ENCODE measurements around the gene ANTXR1. TPM values are rescaled to one million over a fixed set of nuclear protein-coding genes. Genes with fewer than 3 reads are reported as not detected.

ANTXR1 gene
- total RNA-seq, 1 experiment from 2014 or later = 25.7 TPM

GRCh38 chr2:69204654-69205053 lies 191.7 kb downstream of the ANTXR1 start:
- ATAC-seq (no peak), DNase-seq (ENCODE audit: low read depth, low spot score) (no peak)
- intact Hi-C loops (cut with micrococcal nuclease) = no loop called here
- no peak overlapping the region for H3K4me2 ChIP-seq (ENCODE audit: low read length)
- H3K4me1 ChIP-seq (ENCODE audit: control insufficient read depth in 1 of 2, insufficient read depth in 2 of 2, low read length in 2 of 2) = no peaks in the 10 kb centered on the region
- H3K9me3 ChIP-seq (ENCODE audit: control insufficient read depth in 1 of 2, insufficient read depth in 1 of 2, low read depth in 1 of 2, low read length in 2 of 2) = no peaks in the 10 kb centered on the region; a peak in 1 of 4 replicates
- no peak overlapping the region for H2AFZ ChIP-seq (ENCODE audit: low read depth, low read length, poor library complexity, severe bottlenecking)
- H4K20me1 ChIP-seq (ENCODE audit: insufficient read depth) = no peaks in the 10 kb centered on the region
- H3K79me2 ChIP-seq (ENCODE audit: insufficient read depth, low read length) = no peaks in the 10 kb centered on the region
- no peak overlapping the region for H3K27ac ChIP-seq (ENCODE audit: low read depth, low read length)
- BruUV-seq (replicated peaks) = no TSS peak
- RAD21 ChIA-PET (ENCODE audit: low non-redundant PET in 1 of 2, low total read pairs in 2 of 2, uncharacterized antibody in 2 of 2, unreplicated experiment in 2 of 2) = no interaction called here
- H3K4me3 ChIP-seq (replicated peaks in 1 of 2; ENCODE audit: low read depth in 1 of 2, low read length in 2 of 2) = no peak overlapping the region
- CTCF ChIA-PET = no interaction called here
- no peaks in the 10 kb centered on the region for H3K9me2 ChIP-seq (ENCODE audit: insufficient read depth)
- no peaks in the 10 kb centered on the region for H3K27me3 ChIP-seq (ENCODE audit: insufficient read depth, low read length)
- TF ChIP-seq TCF7L2 (IDR thresholded peaks at IDR 0.05; ENCODE audit: borderline replicate concordance, extremely low read depth, insufficient read depth, insufficient read length) (no peak), EZH2 (IDR thresholded peaks at IDR 0.05) (no peak), POLR2A (IDR thresholded peaks at IDR 0.05; ENCODE audit: borderline replicate concordance, extremely low read depth, insufficient read depth, insufficient read length) (no peak), EZH2phosphoT487 (IDR thresholded peaks at IDR 0.05; ENCODE audit: borderline replicate concordance) (no peak), JUND (IDR thresholded peaks at IDR 0.05) (no peak), RAD21 (IDR thresholded peaks at IDR 0.05; ENCODE audit: low read depth) (no peak), SP1 (IDR thresholded peaks at IDR 0.05; ENCODE audit: low read depth) (no peak), ZBTB33 (IDR thresholded peaks at IDR 0.05; ENCODE audit: extremely low read depth, insufficient replicate concordance, low read length) (no peak), SRF (IDR thresholded peaks at IDR 0.05; ENCODE audit: low read depth) (no peak), REST (IDR thresholded peaks at IDR 0.05; ENCODE audit: low read depth) (no peak)
- POLR2A ChIA-PET = no interaction called here
- H3K36me3 ChIP-seq (ENCODE audit: control insufficient read depth in 1 of 2, insufficient read depth in 2 of 2, low read length in 2 of 2) = no peaks in the 10 kb centered on the region
- no peak overlapping the region for H3K9ac ChIP-seq (ENCODE audit: low read length)

All from HCT116 (cell line).